SU-DHL-6 (cell line): ENCODE measurements around the gene CPNE5.

Experiments
- CTCF ChIP-seq: fragments of 200-600 bp; sonication (generic); IDR thresholded peaks from one replicate; pipeline ENCODE4 v1.5.1; 2017; ENCODE audit warnings: antibody characterized with exemption, mild to moderate bottlenecking, low read length, moderate library complexity; ENCODE audit not compliant: insufficient read depth, poor library complexity, severe bottlenecking
- EZH2phosphoT487 ChIP-seq: fragments of 200-600 bp; sonication (generic), shearing (Covaris generic); conservative IDR thresholded peaks from 2 replicates; pipeline ENCODE4 v1.6.1; 2018; ENCODE audit warnings: mild to moderate bottlenecking, antibody characterized with exemption, low read length, moderate library complexity, mixed read lengths

- TF ChIP-seq CTCF (no peak), EZH2phosphoT487 (no peak)
Observed at GRCh38 chr6:36720251-36721141, 118.7 kb downstream of the CPNE5 start.
